AML-193 (cell line): ENCODE results near the gene PRKCA.
"Not testable (repeated sequence)": the region's sequence is repeated elsewhere in the genome, so short reads cannot be mapped to it uniquely, and the experiment has no call there.

Experiments
- DNase-seq, 2 experiments: peaks; one replicate each; lab custom pipeline; 2025; lab: John Stamatoyannopoulos, UW

The PRKCA gene

GRCh38 chr17:66326476-66327047 lies 24.1 kb downstream of the PRKCA start:
- no peak for DNase-seq

- no peak for DNase-seq
These were observed 28.2 kb downstream of the PRKCA start for GRCh38 chr17:66330646-66331037.

GRCh38 chr17:66331038-66331816 lies 28.8 kb downstream of the PRKCA start:
- DNase-seq, result no peak

GRCh38 chr17:66335797-66336196 lies 33.4 kb downstream of the PRKCA start:
- DNase-seq, result no peak

- DNase-seq, result no peak
These were observed 34.9 kb downstream of the PRKCA start for GRCh38 chr17:66337268-66337667.

- no peak for DNase-seq
These were observed 35.6 kb downstream of the PRKCA start for GRCh38 chr17:66337866-66338485.

- DNase-seq, result no peak
These were observed 36.5 kb downstream of the PRKCA start for GRCh38 chr17:66338937-66339336.

GRCh38 chr17:66339561-66339960 lies 37.1 kb downstream of the PRKCA start:
- DNase-seq, result no peak

GRCh38 chr17:66340720-66341119 lies 38.3 kb downstream of the PRKCA start:
- DNase-seq, result no peak

GRCh38 chr17:66341462-66341861 lies 39.0 kb downstream of the PRKCA start:
- DNase-seq, result no peak

- not testable (repeated sequence) for DNase-seq
These were observed 39.9 kb downstream of the PRKCA start for GRCh38 chr17:66342263-66342662.

- peak in 1 of 2 experiments; percentile 19 for DNase-seq
These were observed 41.2 kb downstream of the PRKCA start for GRCh38 chr17:66343531-66344078.

- no peak for DNase-seq
These were observed 42.1 kb downstream of the PRKCA start for GRCh38 chr17:66344473-66344872.

GRCh38 chr17:66345264-66345663 lies 42.9 kb downstream of the PRKCA start:
- DNase-seq, result no peak

GRCh38 chr17:66345949-66346638 lies 43.7 kb downstream of the PRKCA start:
- not testable (repeated sequence) for DNase-seq

GRCh38 chr17:66347661-66348514 lies 45.5 kb downstream of the PRKCA start:
- no peak for DNase-seq

- DNase-seq, result no peak
These were observed 46.3 kb downstream of the PRKCA start for GRCh38 chr17:66348584-66349165.

- no peak for DNase-seq
These were observed 47.3 kb downstream of the PRKCA start for GRCh38 chr17:66349521-66350254.

GRCh38 chr17:66350576-66350975 lies 48.2 kb downstream of the PRKCA start:
- not testable (repeated sequence) for DNase-seq

GRCh38 chr17:66351033-66351432 lies 48.6 kb downstream of the PRKCA start:
- DNase-seq, result no peak
